Rectal smooth muscle tissue (tissue), 1 donor: Measurements from ENCODE around the gene BGN.

ENCODE experiments used
- H3K27ac ChIP-seq: one replicate; pipeline ENCODE4 v1.7.0; 2013; ENCODE audit warnings: low read depth, low read length, inconsistent platforms
- H3K27me3 ChIP-seq: one replicate; pipeline ENCODE4 v1.7.0; 2013; ENCODE audit warnings: low read length; ENCODE audit not compliant: control insufficient read depth, insufficient read depth
- H3K36me3 ChIP-seq: one replicate; pipeline ENCODE4 v1.7.0; 2013; ENCODE audit warnings: low read length; ENCODE audit not compliant: control insufficient read depth, insufficient read depth
- H3K4me1 ChIP-seq: one replicate; pipeline ENCODE4 v1.7.0; 2013; ENCODE audit warnings: low read length; ENCODE audit not compliant: control insufficient read depth, insufficient read depth
- H3K4me3 ChIP-seq: one replicate; pipeline ENCODE4 v1.7.0; 2013; ENCODE audit warnings: low read length
- H3K9ac ChIP-seq: one replicate; pipeline ENCODE4 v1.7.0; 2013; ENCODE audit warnings: low read length

BGN gene

DNA sequence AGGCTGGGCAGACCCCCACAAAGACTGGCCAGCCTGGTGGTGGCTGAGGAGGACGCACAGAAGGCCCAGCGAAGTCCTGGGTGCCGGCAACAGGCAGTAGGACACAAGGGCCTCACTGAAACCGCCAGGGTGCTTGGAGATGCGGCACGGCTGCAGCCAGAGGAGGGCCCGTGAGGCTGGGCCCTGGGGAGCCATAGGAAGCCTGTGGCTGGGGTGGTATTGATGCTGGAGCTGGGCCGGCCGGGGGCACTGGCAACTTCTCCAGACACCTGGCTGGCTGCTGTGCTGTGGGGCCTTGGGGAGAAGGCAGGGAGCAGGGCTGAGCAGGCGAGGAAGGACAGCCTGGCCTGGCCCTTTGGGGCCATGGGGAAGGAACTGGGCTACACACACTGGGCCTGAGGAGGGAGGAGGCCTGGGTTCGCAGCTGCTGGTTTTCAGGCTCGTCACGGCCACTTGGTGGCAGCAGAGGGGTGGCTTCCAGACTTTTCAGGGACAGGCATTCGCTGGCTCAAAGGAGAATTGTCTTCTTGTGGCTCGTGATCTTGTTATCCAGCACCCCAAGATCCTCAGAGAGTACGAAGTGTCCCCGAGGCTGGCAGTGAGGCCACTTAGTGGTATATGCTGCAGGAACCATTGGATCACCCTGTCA lies 59.9 kb downstream of the BGN start:
- Histone ChIP-seq H3K27ac (no peak overlapping the region), H3K4me3 (no peak overlapping the region), H3K27me3 (no peaks in the 10 kb centered on the region), H3K4me1 (no peaks in the 10 kb centered on the region), H3K9ac (no peak overlapping the region), H3K36me3 (no peaks in the 10 kb centered on the region)

DNA sequence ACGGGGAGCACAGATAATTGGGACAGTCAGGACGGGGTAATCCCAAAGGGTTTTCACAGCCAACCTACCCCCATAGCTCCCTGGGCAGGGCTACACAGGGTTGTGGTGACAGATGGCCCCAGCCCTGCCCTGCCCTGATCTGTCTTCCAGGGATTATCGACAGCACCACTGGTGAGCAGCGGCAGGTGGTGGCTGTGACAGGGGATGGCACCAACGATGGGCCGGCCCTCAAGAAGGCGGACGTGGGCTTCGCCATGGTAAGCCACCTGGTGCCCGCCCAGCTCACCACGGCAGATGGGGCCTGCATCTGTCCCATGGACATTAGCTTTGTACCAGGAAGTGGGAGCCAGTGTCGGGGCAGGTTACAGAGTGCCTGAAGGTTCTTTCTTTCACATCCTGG lies 62.0 kb downstream of the BGN start:
- Histone ChIP-seq H3K4me3 (no peak overlapping the region), H3K27me3 (no peaks in the 10 kb centered on the region), H3K9ac (no peak overlapping the region), H3K36me3 (no peaks in the 10 kb centered on the region), H3K27ac (no peak overlapping the region), H3K4me1 (no peaks in the 10 kb centered on the region)

DNA sequence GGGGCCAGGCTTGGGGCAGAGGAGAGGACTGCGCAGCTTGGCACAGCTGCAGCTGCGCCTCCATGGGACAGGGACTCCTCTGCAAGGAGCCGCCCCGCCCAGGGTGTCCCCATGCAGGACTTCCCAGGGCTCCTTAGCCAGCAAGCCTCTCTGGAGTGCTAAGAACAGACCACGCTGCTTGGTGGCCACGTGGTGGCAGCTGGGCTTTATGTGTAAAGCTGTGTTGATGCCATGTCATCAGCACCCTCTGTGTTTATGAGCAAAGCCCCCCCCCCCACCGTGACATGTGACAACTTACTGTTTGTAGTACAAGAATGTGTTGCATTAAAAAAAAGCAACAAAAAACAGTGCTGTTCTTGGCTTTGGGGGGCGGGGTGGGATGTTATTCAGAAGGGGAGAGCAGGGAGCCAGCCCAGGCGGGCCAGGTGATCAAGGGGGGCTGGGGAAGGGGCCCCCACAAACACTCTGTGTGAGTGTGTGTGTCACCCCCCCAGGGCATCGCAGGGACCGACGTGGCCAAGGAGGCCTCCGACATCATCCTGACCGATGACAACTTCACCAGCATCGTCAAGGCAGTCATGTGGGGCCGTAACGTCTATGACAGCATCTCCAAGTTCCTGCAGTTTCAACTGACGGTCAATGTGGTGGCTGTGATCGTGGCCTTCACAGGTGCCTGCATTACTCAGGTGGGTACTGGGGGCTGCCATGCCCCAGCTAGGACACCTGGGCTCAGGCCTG lies 63.0 kb downstream of the BGN start:
- no peak overlapping the region for H3K4me3 ChIP-seq
- H3K27ac ChIP-seq = no peak overlapping the region
- H3K36me3 ChIP-seq = no peaks in the 10 kb centered on the region
- no peak overlapping the region for H3K9ac ChIP-seq
- no peaks in the 10 kb centered on the region for H3K27me3 ChIP-seq
- H3K4me1 ChIP-seq = no peaks in the 10 kb centered on the region
